ENCODE results near the gene ANAPC1.
"Not testable (repeated sequence)": the region's sequence is repeated elsewhere in the genome, so short reads cannot be mapped to it uniquely, and the experiment has no call there.

- TF ChIP-seq, protein P1, sequence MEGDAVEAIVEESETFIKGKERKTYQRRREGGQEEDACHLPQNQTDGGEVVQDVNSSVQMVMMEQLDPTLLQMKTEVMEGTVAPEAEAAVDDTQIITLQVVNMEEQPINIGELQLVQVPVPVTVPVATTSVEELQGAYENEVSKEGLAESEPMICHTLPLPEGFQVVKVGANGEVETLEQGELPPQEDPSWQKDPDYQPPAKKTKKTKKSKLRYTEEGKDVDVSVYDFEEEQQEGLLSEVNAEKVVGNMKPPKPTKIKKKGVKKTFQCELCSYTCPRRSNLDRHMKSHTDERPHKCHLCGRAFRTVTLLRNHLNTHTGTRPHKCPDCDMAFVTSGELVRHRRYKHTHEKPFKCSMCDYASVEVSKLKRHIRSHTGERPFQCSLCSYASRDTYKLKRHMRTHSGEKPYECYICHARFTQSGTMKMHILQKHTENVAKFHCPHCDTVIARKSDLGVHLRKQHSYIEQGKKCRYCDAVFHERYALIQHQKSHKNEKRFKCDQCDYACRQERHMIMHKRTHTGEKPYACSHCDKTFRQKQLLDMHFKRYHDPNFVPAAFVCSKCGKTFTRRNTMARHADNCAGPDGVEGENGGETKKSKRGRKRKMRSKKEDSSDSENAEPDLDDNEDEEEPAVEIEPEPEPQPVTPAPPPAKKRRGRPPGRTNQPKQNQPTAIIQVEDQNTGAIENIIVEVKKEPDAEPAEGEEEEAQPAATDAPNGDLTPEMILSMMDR (conservative IDR thresholded peaks at IDR 0.05; ENCODE audit: low read length) = peak; percentile 40
- not testable (repeated sequence) for TF ChIP-seq EZH2phosphoT487 (IDR thresholded peaks at IDR 0.05; ENCODE audit: borderline replicate concordance)
Observed at GRCh38 chr2:111747410-111748115, 136.4 kb downstream of the ANAPC1 start.
